Measurements from ENCODE around the gene UBE2E2.

DNA sequence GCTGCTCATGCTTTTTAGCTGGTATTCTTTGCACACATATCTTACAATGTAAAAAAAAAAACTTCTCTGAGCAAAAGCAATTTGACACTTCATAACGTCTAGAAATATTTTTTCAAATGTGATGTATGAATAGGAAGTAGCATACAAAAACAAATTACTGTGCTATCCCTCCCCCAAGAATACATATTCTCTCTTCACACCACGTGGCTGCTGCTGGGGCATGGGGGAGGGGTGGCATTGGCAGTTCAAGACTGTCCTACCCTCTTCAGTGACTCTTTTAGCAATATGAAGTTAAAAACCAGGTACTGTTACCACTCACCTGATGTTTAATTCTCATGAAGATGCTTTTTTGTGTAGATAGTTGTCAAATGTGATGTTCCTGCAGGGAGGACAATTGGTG is 85.6 kb downstream of the UBE2E2 start:
- TF ChIP-seq CTCF (IDR thresholded peaks at IDR 0.05) = no peak
- TF ChIP-seq POLR2A (IDR thresholded peaks at IDR 0.05) = no peak
- no peak for TF ChIP-seq POLR2AphosphoS5 (IDR thresholded peaks at IDR 0.05)
- TF ChIP-seq EP300 (IDR thresholded peaks at IDR 0.05) = no peak

All from stomach (tissue), 4 donors.